SU-DHL-6 (cell line): Measurements from ENCODE around the gene IFNAR2.
"Not testable (repeated sequence)": the region's sequence is repeated elsewhere in the genome, so short reads cannot be mapped to it uniquely, and the experiment has no call there.

Experiments used
- H2AFZ ChIP-seq: fragments of 200-600 bp; sonication (generic); 2 replicates; pipeline ENCODE4 v1.6.1; 2014; ENCODE audit warnings: low read depth, mild to moderate bottlenecking, moderate library complexity, mixed read lengths, antibody characterized with exemption, low read length; ENCODE audit not compliant: severe bottlenecking
- H3F3A ChIP-seq: fragments of 200-600 bp; shearing (Covaris generic); 2 replicates; pipeline ENCODE4 v1.6.0; 2016; ENCODE audit warnings: antibody characterized with exemption, mild to moderate bottlenecking; ENCODE audit not compliant: insufficient read depth
- H3K27ac ChIP-seq: fragments of 200-600 bp; sonication (generic); 2 replicates; pipeline ENCODE4 v1.5.1; 2016; ENCODE audit warnings: low read depth, mild to moderate bottlenecking, low read length, moderate library complexity, mixed read lengths
- H3K27me3 ChIP-seq: fragments of 200-600 bp; sonication (generic), shearing (Covaris generic); 2 replicates; pipeline ENCODE4 v1.6.0; 2014; ENCODE audit warnings: mild to moderate bottlenecking, low read length
- H3K36me3 ChIP-seq: fragments of 200-600 bp; sonication (generic); 2 replicates; pipeline ENCODE4 v1.6.1; 2014; ENCODE audit warnings: mild to moderate bottlenecking, low read length, mixed read lengths
- H3K4me2 ChIP-seq: fragments of 300-600, 200-600 bp; shearing (Covaris generic), sonication (generic); 2 replicates; pipeline ENCODE4 v1.6.0; 2014; ENCODE audit warnings: low read length, low read depth, mild to moderate bottlenecking; ENCODE audit not compliant: poor library complexity, severe bottlenecking
- H3K4me3 ChIP-seq: fragments of 200-600 bp; sonication (generic); 2 replicates; pipeline ENCODE4 v1.5.1; 2014; ENCODE audit warnings: antibody characterized with exemption, low read length, mild to moderate bottlenecking, mixed read lengths; ENCODE audit not compliant: insufficient read depth, poor library complexity, severe bottlenecking
- H3K79me2 ChIP-seq: fragments of 200-600 bp; sonication (generic); 2 replicates; pipeline ENCODE4 v1.6.1; 2014; ENCODE audit warnings: mild to moderate bottlenecking, low read length, moderate library complexity; ENCODE audit not compliant: insufficient read depth
- H3K9ac ChIP-seq: fragments of 200-600 bp; sonication (generic); 2 replicates; pipeline ENCODE4 v1.7.0; 2014; ENCODE audit warnings: mild to moderate bottlenecking, low read length
- H3K9me2 ChIP-seq: fragments of 200-600 bp; sonication (generic); replicated peaks from 2 replicates; pipeline ENCODE4 v1.6.1; 2014; ENCODE audit warnings: low read length; ENCODE audit not compliant: insufficient read depth
- H3K9me3 ChIP-seq: fragments of 200-600 bp; sonication (generic); 2 replicates; pipeline ENCODE4 v1.6.1; 2014; ENCODE audit warnings: low read length, mixed read lengths; ENCODE audit not compliant: insufficient read depth
- H4K20me1 ChIP-seq: fragments of 200-600 bp; sonication (generic); 2 replicates; pipeline ENCODE4 v1.6.1; 2014; ENCODE audit warnings: low read depth, mild to moderate bottlenecking, antibody characterized with exemption, low read length, moderate library complexity, mixed read lengths
- CTCF ChIP-seq: fragments of 200-600 bp; sonication (generic); IDR thresholded peaks from one replicate; pipeline ENCODE4 v1.5.1; 2017; ENCODE audit warnings: antibody characterized with exemption, mild to moderate bottlenecking, low read length, moderate library complexity; ENCODE audit not compliant: insufficient read depth, poor library complexity, severe bottlenecking
- EZH2phosphoT487 ChIP-seq: fragments of 200-600 bp; sonication (generic), shearing (Covaris generic); conservative IDR thresholded peaks from 2 replicates; pipeline ENCODE4 v1.6.1; 2018; ENCODE audit warnings: mild to moderate bottlenecking, antibody characterized with exemption, low read length, moderate library complexity, mixed read lengths

IFNAR2 gene

GRCh38 chr21:33219300-33219699 is 10.4 kb upstream of the IFNAR2 start:
- no peaks in the 10 kb centered on the region for H3K79me2 ChIP-seq

GRCh38 chr21:33219954-33220353 is 9.8 kb upstream of the IFNAR2 start:
- Histone ChIP-seq H3K27me3 (no peaks in the 10 kb centered on the region), H4K20me1 (no peaks in the 10 kb centered on the region)
- TF ChIP-seq CTCF (no peak), EZH2phosphoT487 (no peak)

More at GRCh38 chr21:33219300-33219699, 10.4 kb upstream of the IFNAR2 start:
- H3K9me3 ChIP-seq = no peaks in the 10 kb centered on the region
- H4K20me1 ChIP-seq = no peaks in the 10 kb centered on the region
- TF ChIP-seq EZH2phosphoT487 (no peak), CTCF (no peak)
- no peaks in the 10 kb centered on the region for H3K36me3 ChIP-seq
- H2AFZ ChIP-seq = no peak overlapping the region
- no peak overlapping the region for H3K27ac ChIP-seq
- H3K27me3 ChIP-seq = no peaks in the 10 kb centered on the region
- no peak overlapping the region for H3K9ac ChIP-seq
- no peak overlapping the region for H3K4me3 ChIP-seq
- no peaks in the 10 kb centered on the region for H3K9me2 ChIP-seq
- H3K4me2 ChIP-seq = no peak overlapping the region
- H3F3A ChIP-seq = peaks cover 25% of the 10 kb centered on the region

GRCh38 chr21:33225376-33225775 is 4.4 kb upstream of the IFNAR2 start:
- not testable (repeated sequence) for H3K9ac ChIP-seq, H3K27ac ChIP-seq, H3F3A ChIP-seq, H3K4me3 ChIP-seq, H3K36me3 ChIP-seq, H3K4me2 ChIP-seq, H3K9me2 ChIP-seq, H3K9me3 ChIP-seq, H4K20me1 ChIP-seq, H2AFZ ChIP-seq, H3K79me2 ChIP-seq, H3K27me3 ChIP-seq

More at GRCh38 chr21:33219954-33220353, 9.8 kb upstream of the IFNAR2 start:
- Histone ChIP-seq H3K9me3 (no peaks in the 10 kb centered on the region), H3K9me2 (no peaks in the 10 kb centered on the region), H3F3A (peaks cover 25% of the 10 kb centered on the region), H3K4me2 (no peak overlapping the region), H3K9ac (no peak overlapping the region), H2AFZ (no peak overlapping the region), H3K4me3 (no peak overlapping the region), H3K27ac (no peak overlapping the region), H3K36me3 (no peaks in the 10 kb centered on the region), H3K79me2 (no peaks in the 10 kb centered on the region)

- Histone ChIP-seq H3K9me2 (no peaks in the 10 kb centered on the region), H4K20me1 (no peaks in the 10 kb centered on the region), H3K36me3 (peaks cover 5% of the 10 kb centered on the region; the same call in 1 of the 2 replicates), H3K4me2 (no peak overlapping the region), H3K4me3 (no peak overlapping the region), H3K27me3 (no peaks in the 10 kb centered on the region), H3K27ac (no peak overlapping the region), H3K9me3 (no peaks in the 10 kb centered on the region), H2AFZ (no peak overlapping the region), H3F3A (peaks cover 18% of the 10 kb centered on the region; the same call in 1 of the 2 replicates), H3K9ac (no peak overlapping the region), H3K79me2 (peaks cover 37% of the 10 kb centered on the region)
- TF ChIP-seq CTCF (no peak), EZH2phosphoT487 (no peak)
Measured at GRCh38 chr21:33228455-33228854, 1.3 kb upstream of the IFNAR2 start.
